NCI-H187 treated with DMSO at 0.1 percent for 48 hours (cell line): Measurements from ENCODE around the gene NRBP1.

Experiments used
- DNase-seq: peaks from one replicate; lab custom pipeline; 2025; lab: John Stamatoyannopoulos, UW

Gene NRBP1

DNA sequence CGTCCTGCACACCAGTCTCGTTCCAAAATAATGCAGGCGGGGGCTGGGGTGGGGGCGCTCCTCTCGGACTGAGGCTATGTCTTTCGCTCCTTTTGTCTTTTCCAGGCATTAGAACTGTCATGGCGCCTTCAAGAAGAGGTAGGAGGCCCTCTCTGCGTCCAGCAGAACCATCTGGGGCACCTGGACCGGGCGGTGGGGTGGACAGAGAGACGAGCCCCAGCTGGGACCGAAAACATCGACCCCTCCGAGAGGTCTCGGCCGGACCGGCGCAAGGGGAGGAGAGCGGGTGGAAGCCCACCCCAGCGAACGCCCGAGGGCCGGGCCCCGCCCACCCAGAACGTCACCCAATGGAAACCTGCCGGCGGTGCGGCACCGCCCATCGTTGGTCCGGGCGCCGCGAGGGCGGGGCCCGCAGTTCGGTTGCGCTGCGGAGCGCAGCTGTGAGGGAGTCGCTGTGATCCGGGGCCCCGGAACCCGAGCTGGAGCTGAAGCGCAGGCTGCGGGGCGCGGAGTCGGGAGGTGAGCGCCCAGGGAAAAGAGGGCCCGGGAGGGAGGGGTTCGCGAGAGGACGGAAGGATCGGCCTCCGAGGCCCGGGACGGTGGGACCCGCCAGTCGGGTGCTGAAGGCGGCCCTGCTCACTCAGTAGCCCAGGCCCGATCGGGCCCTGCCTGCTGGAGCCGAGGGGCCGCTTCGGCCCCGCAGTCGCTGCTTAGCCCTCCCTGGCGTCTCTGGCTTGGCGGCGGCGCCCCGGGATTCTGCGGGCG, at the start of gene NRBP1:
Gene NRBP1 (plus strand): TSS at position 419 of the 765 bp plus-strand sequence. CDS start 4,643 bp downstream, outside the sequence.
- DNase-seq = peak; percentile 60

DNA sequence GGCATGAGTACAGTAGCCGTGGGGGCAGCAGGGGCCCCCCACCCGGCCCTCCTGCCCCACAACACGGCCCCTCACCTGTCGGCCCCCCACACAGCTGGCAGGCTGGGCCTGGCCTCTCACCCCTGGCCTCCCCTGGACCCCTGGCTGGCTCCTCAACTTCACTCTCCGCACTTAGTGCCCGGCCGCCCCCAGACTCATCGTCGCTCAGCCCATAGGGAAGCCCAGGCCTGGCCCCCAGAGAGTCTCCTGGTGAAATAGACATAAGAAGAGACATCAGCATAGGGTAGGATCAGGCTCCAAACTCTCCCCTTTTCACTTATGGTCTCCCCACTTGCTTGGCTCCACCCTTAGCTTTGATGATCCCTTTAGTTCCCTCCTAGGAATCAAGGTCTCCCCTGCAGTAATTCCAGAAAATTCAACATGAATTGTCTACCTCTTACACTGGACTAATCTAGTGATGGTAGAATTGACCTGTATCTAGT, 49.6 kb upstream of the NRBP1 start:
- DNase-seq = no peak

DNA sequence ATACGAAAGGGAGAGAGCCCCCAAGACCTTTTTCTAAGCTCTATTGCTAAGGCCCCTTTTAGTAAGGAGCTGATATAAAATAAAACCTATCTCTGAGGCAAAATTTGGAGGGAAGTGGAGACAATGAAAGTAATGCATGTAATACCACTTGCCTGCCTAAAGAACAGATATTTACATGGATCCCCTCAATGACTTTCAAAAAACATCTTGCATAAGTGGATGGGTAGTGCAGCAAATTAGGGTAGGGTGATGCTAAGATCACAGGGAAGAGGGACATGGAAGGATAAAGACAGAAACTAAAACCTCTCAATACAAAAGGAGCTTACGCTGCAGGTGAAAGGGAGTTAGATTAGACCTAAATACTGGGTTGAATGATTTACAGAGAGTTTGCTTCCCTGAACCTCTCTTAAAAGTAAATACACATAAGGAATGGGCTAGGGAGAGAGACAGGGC, 49.0 kb upstream of the NRBP1 start:
- no peak for DNase-seq

DNA sequence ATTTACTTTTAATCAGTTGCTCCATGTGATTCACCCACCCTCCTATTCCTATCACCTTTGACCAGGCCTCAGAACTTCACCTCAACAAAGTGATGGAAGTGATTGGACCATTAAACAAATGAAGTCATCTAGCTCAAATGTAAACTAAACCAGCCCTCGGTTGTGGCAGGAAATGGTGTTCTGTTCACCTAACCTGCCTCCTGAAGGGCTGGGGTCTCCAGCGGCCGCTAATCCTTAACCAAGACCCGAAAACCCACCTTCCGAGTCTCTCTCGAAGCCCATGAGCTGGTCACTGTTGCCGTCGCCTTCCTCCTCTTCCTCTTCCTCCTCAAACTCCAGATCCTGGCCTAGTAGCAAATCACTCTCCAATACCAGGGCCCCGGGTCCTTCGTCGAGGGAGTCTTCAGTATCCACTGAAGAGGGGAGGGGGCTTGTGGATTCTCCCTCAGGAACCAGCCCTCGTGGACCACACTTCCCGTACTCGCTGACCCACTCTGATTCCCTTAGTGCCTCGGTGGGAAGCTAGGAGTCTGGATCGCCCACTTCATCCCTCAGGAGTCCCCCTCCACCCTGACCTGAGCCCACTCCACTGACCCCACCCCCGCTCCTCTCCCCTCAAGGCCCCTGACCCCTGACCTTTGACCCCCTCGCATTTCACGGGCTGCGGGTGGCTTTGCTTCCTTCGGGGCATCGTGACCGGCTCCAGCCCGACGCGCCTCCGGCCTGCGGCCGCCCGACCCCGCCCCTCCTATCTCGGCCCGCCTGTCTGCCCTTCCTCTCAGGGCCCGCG, 48.4 kb upstream of the NRBP1 start:
- no peak for DNase-seq

DNA sequence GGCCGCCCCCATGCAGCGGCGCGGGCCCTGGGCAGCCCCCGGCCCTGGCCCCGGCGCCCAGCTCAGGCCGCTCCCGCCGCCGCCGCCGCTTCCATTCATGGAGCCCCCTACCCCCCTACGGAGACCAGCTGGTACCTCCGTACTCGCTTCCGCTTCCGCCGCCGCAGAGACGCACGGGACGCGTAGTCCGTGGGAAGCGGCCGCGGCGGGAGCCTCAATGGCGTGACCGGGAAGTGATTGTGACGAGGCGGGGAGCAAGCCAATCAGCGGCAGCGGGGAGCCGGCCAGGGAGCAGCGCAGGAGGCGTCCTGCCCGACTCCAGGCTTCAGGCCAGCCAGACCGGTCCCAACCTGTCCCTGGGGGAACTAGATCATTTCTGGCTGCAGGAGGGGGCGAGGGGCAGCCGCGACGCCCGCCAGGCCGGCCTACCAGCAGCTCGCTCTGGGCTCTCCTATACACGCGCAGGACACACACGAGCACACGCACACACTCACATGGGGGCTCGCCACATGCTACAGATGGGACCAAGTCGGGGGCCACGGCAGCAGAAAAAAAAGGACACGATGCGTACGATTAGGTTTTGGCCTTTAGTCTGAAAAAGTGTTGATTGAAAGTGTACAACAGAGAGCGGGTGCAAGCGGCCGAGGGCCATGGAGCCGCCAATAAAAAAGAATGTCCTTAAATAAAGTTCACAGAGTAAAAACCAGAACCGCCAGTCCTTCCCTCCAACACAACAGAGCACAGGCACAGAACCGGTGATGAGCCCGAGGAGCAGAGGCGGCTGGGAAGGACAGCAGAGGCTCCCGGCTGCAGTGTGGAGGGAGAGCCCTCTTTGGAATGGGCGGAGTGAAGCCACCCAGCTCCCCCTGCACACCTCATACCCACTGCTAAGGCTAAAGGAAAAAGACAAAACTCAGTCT, 47.5 kb upstream of the NRBP1 start, which contains the start of gene ZNF513:
Gene ZNF513 (minus strand): TSS at position 109 of the 920 bp plus-strand sequence. CDS start 208 bp downstream, outside the sequence.
- DNase-seq = peak; percentile 75

DNA sequence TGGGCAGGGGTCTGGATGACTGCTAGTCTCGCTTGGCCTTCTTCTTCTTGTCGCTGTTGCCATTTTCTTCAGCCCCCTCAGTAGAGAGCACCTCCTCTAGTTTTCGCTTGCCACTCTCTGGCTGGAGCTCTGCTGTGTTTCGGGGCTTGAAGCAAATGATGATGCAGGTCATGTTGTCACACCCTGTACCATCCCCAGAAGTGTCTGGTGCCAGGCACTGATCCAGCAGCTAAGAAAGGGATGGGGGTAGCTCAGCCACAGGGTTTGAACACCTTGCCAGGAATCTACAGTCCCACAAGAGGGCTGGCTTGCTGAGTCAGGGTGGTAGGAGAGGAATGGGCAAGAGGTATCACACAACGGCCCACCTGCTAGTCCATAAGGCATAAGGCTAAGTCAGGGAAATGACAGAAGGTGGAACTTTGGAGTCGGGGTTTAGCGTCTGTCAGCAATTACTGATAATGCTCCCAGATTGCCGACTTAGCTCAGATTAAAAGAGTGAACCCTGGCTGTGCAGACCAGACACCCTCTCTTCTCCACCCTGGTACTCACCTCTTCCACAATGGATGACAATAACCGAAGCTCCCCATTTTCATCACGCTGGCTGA, 46.8 kb upstream of the NRBP1 start:
- DNase-seq = no peak

DNA sequence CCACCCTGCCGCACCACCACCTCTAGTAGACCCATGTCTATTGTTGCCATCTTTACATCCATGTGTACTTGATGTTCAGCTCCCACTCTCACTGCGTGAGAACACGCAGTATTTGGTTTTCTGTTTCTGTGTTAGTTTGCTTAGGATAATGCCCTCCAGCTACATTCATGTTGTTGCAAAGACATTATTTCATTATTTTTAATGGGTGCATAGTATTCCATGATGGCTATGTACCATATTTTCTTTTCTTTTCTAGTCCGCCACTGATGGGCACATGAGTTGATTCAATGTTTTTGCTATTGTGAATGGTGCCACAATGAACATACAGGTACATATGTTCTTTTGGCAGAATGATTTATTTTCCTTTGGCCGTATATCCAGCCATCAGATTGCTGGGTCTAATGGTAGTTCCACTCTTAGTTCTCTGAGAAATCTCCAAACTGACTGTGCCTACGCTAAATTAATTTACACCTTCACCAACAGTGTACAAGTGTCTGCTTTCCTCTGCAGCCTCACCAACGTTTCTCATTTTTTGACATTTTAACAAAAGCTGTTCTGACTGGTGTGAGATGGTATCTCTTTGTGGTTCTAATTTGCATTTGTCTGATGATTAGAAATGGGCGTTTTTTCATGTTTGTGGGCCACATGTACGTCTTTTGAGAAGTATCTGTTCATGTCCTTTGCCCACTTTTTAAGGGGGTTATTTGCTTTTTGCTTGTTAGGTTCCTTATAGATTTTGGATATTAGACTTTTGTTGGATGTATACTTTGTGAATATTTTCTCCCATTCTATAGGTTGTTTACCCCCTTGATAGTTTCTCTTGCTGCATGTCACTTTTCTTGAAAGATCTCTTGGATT, 37.4 kb upstream of the NRBP1 start:
- DNase-seq = no peak

GRCh38 chr2:27393225-27393624, 35.2 kb upstream of the NRBP1 start:
- DNase-seq = no peak

- DNase-seq = no peak
These were observed 29.5 kb upstream of the NRBP1 start for GRCh38 chr2:27398962-27399361.

- DNase-seq = no peak
These were observed 27.9 kb upstream of the NRBP1 start for GRCh38 chr2:27400348-27401135.

DNA sequence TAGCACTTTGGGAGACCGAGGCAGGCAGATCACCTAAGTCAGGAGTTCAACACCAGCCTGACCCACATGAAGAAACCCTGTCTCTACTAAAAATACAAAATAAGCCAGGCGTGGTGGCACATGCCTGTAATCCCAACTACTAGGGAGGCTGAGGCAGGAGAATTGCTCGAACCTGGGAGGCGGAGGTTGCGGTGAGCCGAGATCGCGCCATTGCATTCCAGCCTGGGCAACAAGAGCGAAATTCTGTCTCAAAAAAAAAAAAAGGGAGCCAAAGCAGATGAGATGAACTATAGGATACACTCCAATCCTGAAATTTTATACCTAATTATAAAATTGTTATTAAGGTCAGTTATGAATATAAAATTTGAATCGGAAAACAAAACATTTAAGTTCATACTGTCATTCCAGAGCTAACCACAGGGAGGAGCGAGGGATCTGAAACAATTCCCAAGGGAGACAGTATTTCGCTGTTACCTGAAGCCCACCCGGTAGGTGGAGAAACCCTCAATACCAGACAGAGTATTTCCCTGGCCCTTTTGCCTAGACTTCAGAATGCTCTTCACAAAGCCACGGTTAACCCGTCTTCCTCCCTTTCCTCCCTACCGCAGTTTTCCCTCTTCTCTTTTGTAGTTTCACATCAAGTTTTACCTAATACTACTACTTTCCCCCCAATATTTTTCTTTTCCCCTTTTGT, 20.5 kb upstream of the NRBP1 start:
- DNase-seq = no peak

GRCh38 chr2:27408601-27409320, 19.7 kb upstream of the NRBP1 start:
- no peak for DNase-seq

GRCh38 chr2:27409321-27410073, 18.9 kb upstream of the NRBP1 start, which contains the start of gene PPM1G:
Gene PPM1G (minus strand): TSS chr2:27409591. CDS start chr2:27409422, 169 bp downstream.
- peak; percentile 68 for DNase-seq

- DNase-seq = no peak
These were observed 15.8 kb upstream of the NRBP1 start for GRCh38 chr2:27412419-27413152.

DNA sequence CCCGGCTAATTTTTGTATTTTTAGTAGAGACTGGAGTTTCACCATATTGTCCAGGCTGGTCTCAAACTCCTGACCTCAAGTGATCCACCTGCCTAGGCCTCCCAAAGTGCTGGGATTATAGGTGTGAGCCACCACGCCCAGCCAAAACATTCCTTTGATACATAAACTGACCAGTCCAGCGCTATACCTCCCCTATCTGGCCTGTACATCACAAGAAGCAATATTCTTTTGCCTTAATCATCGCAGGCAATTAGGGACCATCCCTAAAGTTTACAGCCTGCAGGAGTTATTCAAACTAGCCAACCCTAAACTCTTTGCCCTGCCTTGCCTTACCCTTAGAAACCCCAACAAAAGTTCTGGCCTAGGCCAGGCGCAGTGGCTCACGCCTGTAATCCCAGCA, 12.3 kb upstream of the NRBP1 start:
- no peak for DNase-seq

- DNase-seq = no peak
These were observed 7.4 kb upstream of the NRBP1 start for GRCh38 chr2:27420996-27421395.
